H7 (cell line): ENCODE measurements around the gene CTPS1. TPM values are rescaled to one million over a fixed set of nuclear protein-coding genes. Genes with fewer than 3 reads are reported as not detected.

Experiments used
- DNase-seq: peaks from one replicate; pipeline ENCODE4 v3.0.0; 2012
- H3K27me3 ChIP-seq: 2 replicates; pipeline ENCODE4 v1.6.0; 2011; ENCODE audit warnings: mild to moderate bottlenecking, low read length; ENCODE audit not compliant: control insufficient read depth, insufficient read depth
- H3K36me3 ChIP-seq: replicated peaks from 2 replicates; pipeline ENCODE4 v1.5.1; 2011; ENCODE audit warnings: low read length; ENCODE audit not compliant: control insufficient read depth, insufficient read depth
- H3K4me3 ChIP-seq: 2 replicates; pipeline ENCODE4 v1.5.1; 2011; ENCODE audit warnings: low read depth, mild to moderate bottlenecking, control low read depth, low read length, moderate library complexity; ENCODE audit not compliant: insufficient read depth
- total RNA-seq: library from RNA; depleted of rRNA; stranded (reverse); fragments of >200 nt; shearing (Covaris generic); gene quantifications from 2 replicates; pipeline ENCODE4 v1.2.3, GENCODE V29; 2014

CTPS1 gene
- total RNA-seq, 1 experiment from 2014 or later, result 81.9 TPM

- no peak for DNase-seq
- Histone ChIP-seq H3K4me3 (no peak overlapping the region), H3K27me3 (no peaks in the 10 kb centered on the region), H3K36me3 (peaks cover 54% of the 10 kb centered on the region)
Measured at GRCh38 chr1:40989066-40989465, 9.6 kb downstream of the CTPS1 start.

GRCh38 chr1:40997096-40997495, 17.6 kb downstream of the CTPS1 start:
- no peaks in the 10 kb centered on the region for H3K27me3 ChIP-seq
- no peak for DNase-seq
- H3K4me3 ChIP-seq, result no peak overlapping the region
- H3K36me3 ChIP-seq, result peaks cover 46% of the 10 kb centered on the region

GRCh38 chr1:40998668-40999067, 19.2 kb downstream of the CTPS1 start:
- Histone ChIP-seq H3K36me3 (peaks cover 54% of the 10 kb centered on the region), H3K4me3 (no peak overlapping the region), H3K27me3 (no peaks in the 10 kb centered on the region)
- no peak for DNase-seq

- no peak overlapping the region for H3K4me3 ChIP-seq
- no peaks in the 10 kb centered on the region for H3K27me3 ChIP-seq
- DNase-seq, result no peak
- peaks cover 57% of the 10 kb centered on the region for H3K36me3 ChIP-seq
Measured at GRCh38 chr1:41003127-41003639, 23.7 kb downstream of the CTPS1 start.

- Histone ChIP-seq H3K4me3 (no peak overlapping the region), H3K36me3 (peaks cover 57% of the 10 kb centered on the region), H3K27me3 (no peaks in the 10 kb centered on the region)
- no peak for DNase-seq
Measured at GRCh38 chr1:41003640-41004220, 24.2 kb downstream of the CTPS1 start.

- peaks cover 66% of the 10 kb centered on the region for H3K36me3 ChIP-seq
- H3K4me3 ChIP-seq, result no peak overlapping the region
- no peak for DNase-seq
- H3K27me3 ChIP-seq, result no peaks in the 10 kb centered on the region
Measured at GRCh38 chr1:41005876-41006275, 26.4 kb downstream of the CTPS1 start.

- Histone ChIP-seq H3K27me3 (no peaks in the 10 kb centered on the region), H3K4me3 (no peak overlapping the region), H3K36me3 (peaks cover 67% of the 10 kb centered on the region)
- DNase-seq, result no peak
Measured at GRCh38 chr1:41006942-41007865, 27.7 kb downstream of the CTPS1 start.

GRCh38 chr1:41009466-41009865, 30.0 kb downstream of the CTPS1 start:
- no peaks in the 10 kb centered on the region for H3K27me3 ChIP-seq
- peaks cover 57% of the 10 kb centered on the region for H3K36me3 ChIP-seq
- H3K4me3 ChIP-seq, result no peak overlapping the region
- no peak for DNase-seq

GRCh38 chr1:41010345-41010744, 30.8 kb downstream of the CTPS1 start:
- Histone ChIP-seq H3K36me3 (peaks cover 59% of the 10 kb centered on the region), H3K4me3 (no peak overlapping the region), H3K27me3 (no peaks in the 10 kb centered on the region)
- DNase-seq, result no peak

GRCh38 chr1:41013024-41013423, 33.5 kb downstream of the CTPS1 start:
- peaks cover 50% of the 10 kb centered on the region for H3K36me3 ChIP-seq
- DNase-seq, result no peak
- H3K27me3 ChIP-seq, result no peaks in the 10 kb centered on the region
- H3K4me3 ChIP-seq, result no peak overlapping the region

GRCh38 chr1:41013796-41014195, 34.3 kb downstream of the CTPS1 start:
- no peak for DNase-seq
- no peaks in the 10 kb centered on the region for H3K27me3 ChIP-seq
- peaks cover 44% of the 10 kb centered on the region for H3K36me3 ChIP-seq
- H3K4me3 ChIP-seq, result no peak overlapping the region

GRCh38 chr1:41014871-41015270, 35.4 kb downstream of the CTPS1 start:
- H3K36me3 ChIP-seq, result peaks cover 37% of the 10 kb centered on the region
- no peak overlapping the region for H3K4me3 ChIP-seq
- H3K27me3 ChIP-seq, result no peaks in the 10 kb centered on the region
- no peak for DNase-seq

GRCh38 chr1:41015281-41015896, 35.9 kb downstream of the CTPS1 start:
- H3K4me3 ChIP-seq, result no peak overlapping the region
- no peak for DNase-seq
- no peaks in the 10 kb centered on the region for H3K27me3 ChIP-seq
- peaks cover 32% of the 10 kb centered on the region for H3K36me3 ChIP-seq

GRCh38 chr1:41015897-41016470, 36.5 kb downstream of the CTPS1 start:
- no peak for DNase-seq
- Histone ChIP-seq H3K36me3 (peaks cover 26% of the 10 kb centered on the region), H3K27me3 (no peaks in the 10 kb centered on the region), H3K4me3 (no peak overlapping the region)
